ENCODE results near the gene MAPK8IP3.
A peak's percentile ranks its signal among the peaks of the same experiment; 100 is the strongest.

The MAPK8IP3 gene

DNA sequence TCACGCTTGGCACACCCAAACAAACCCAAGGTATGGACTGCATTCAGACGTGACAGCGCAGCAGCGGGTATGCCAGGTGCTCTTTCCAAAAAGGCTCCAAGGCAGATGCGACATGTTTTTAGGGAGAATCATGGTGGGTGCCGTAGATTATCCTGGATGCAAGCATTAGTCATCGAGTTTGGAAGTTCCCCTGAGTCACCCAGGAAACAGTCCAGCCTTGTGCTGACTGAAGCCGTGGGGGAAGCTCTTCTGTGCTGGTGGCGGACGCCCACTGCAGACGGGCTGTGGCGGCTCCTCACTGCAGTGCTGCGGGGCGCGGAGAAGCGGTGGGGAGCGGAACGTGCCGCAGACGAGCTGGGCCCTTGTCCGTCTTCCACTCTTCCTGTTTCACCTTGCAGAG, 14.0 kb upstream of the MAPK8IP3 start:
- H2AFZ ChIP-seq (ENCODE audit: insufficient read depth, low read length, poor library complexity) = no peak overlapping the region
- H3K79me2 ChIP-seq (ENCODE audit: control insufficient read depth, insufficient read depth, low read length, poor library complexity) = peaks cover 11% of the 10 kb centered on the region
- H3K4me1 ChIP-seq (ENCODE audit: control insufficient read depth in 1 of 2, insufficient read depth in 2 of 2, low read length in 2 of 2) = peaks cover 22 to 27% of the 10 kb centered on the region in 2 experiments
- no peak overlapping the region for H4K91ac ChIP-seq (ENCODE audit: low read depth, low read length)
- no peak overlapping the region for H4K12ac ChIP-seq (ENCODE audit: low read depth, low read length)
- no peak overlapping the region for H3K9ac ChIP-seq (ENCODE audit: low read length)
- no peak overlapping the region for H3K4me2 ChIP-seq (ENCODE audit: low read length)
- peak overlapping the region; percentile 6 for H3K18ac ChIP-seq (ENCODE audit: low read length)
- no peak overlapping the region for H4K8ac ChIP-seq (ENCODE audit: low read depth, low read length)
- H3K27me3 ChIP-seq (ENCODE audit: insufficient read depth, low read length) = no peaks in the 10 kb centered on the region
- peaks cover 2% of the 10 kb centered on the region for H3K9me3 ChIP-seq (ENCODE audit: insufficient read depth, low read depth, low read length)
- peak overlapping the region; percentile 30 for H3K4me3 ChIP-seq (ENCODE audit: low read depth, low read length)
- no peak overlapping the region for H2BK5ac ChIP-seq (ENCODE audit: low read depth, low read length, poor library complexity)
- H3K36me3 ChIP-seq (ENCODE audit: control insufficient read depth in 1 of 2, insufficient read depth in 2 of 2, low read length in 2 of 2) = peaks cover 50 to 61% of the 10 kb centered on the region in 2 experiments
- H3K14ac ChIP-seq (ENCODE audit: low read length) = no peak overlapping the region
- peak overlapping the region; percentile 32 for H3K4ac ChIP-seq (ENCODE audit: low read depth, low read length)
- H2AK5ac ChIP-seq (ENCODE audit: low read length) = no peak overlapping the region
- H2BK12ac ChIP-seq (ENCODE audit: low read length) = no peak overlapping the region
- peaks cover 10% of the 10 kb centered on the region for H3K79me1 ChIP-seq (ENCODE audit: low read length)
- DNase-seq = peak; percentile 98
- no peak overlapping the region for H3K23ac ChIP-seq (ENCODE audit: low read length)
- no CpG with 5 or more reads among the region's 21 CpGs for WGBS (ENCODE audit: extremely low coverage, insufficient coverage, insufficient read length)
- H3K27ac ChIP-seq (ENCODE audit: low read depth, low read length) = peak overlapping the region; percentile 24
- no peak overlapping the region for H2BK120ac ChIP-seq (ENCODE audit: insufficient read depth, low read length, poor library complexity)

DNA sequence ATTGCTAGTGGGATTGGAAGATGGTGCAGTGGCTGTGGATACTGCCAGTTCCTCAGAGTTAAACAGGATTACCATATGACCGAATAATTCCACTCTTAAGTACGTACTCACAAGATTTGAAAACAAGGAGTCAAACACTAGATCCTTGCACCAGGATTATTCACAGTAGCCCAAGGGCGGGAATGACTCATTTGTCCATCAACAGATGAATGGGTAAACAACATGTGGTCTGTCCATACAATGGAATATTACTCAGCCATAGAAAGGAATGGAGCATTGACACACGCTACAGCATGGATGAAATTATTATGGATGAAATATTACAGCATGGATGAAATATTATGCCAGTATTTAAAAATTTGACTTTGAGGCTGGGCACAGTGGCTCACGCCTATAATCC, 9.1 kb upstream of the MAPK8IP3 start:
- Histone ChIP-seq H3K23ac (ENCODE audit: low read length) (no peak overlapping the region), H2BK5ac (ENCODE audit: low read depth, low read length, poor library complexity) (peak overlapping the region; percentile 9)
- WGBS (ENCODE audit: extremely low coverage, insufficient coverage, insufficient read length) = no CpG with 5 or more reads among the region's 5 CpGs

DNA sequence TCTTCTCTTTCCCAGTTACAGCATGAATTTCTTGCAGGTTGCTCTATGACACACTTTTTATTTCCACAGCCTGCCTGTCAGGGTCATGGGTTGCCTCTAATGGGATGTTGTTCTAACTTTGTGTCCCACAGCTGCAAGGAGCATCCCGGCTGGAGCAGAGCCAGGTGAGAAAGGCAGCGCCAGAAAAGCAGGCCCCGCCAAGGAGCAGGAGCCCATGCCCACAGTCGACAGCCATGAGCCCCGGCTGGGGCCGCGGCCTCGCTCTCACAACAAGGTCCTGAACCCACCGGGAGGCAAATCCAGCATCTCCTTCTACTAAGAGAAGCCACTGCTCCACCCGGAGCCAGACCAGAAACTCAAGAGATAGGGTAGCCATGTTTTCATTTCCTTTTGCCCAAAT, 7.3 kb upstream of the MAPK8IP3 start:
- Histone ChIP-seq H3K4me2 (ENCODE audit: low read length) (no peak overlapping the region), H2BK120ac (ENCODE audit: insufficient read depth, low read length, poor library complexity) (no peak overlapping the region), H3K18ac (ENCODE audit: low read length) (no peak overlapping the region), H3K9me3 (ENCODE audit: insufficient read depth, low read depth, low read length) (peaks cover 2% of the 10 kb centered on the region), H2BK12ac (ENCODE audit: low read length) (no peak overlapping the region), H3K4me3 (ENCODE audit: low read depth, low read length) (no peak overlapping the region), H4K91ac (ENCODE audit: low read depth, low read length) (no peak overlapping the region), H4K12ac (ENCODE audit: low read depth, low read length) (no peak overlapping the region), H3K79me2 (ENCODE audit: control insufficient read depth, insufficient read depth, low read length, poor library complexity) (no peaks in the 10 kb centered on the region), H2AFZ (ENCODE audit: insufficient read depth, low read length, poor library complexity) (no peak overlapping the region), H2BK5ac (ENCODE audit: low read depth, low read length, poor library complexity) (no peak overlapping the region), H3K79me1 (ENCODE audit: low read length) (no peaks in the 10 kb centered on the region), H3K14ac (ENCODE audit: low read length) (no peak overlapping the region), H3K4ac (ENCODE audit: low read depth, low read length) (no peak overlapping the region), H3K9ac (ENCODE audit: low read length) (no peak overlapping the region), H3K4me1 (ENCODE audit: control insufficient read depth in 1 of 2, insufficient read depth in 2 of 2, low read length in 2 of 2) (no peaks in the 10 kb centered on the region), H3K27me3 (ENCODE audit: insufficient read depth, low read length) (no peaks in the 10 kb centered on the region), H2AK5ac (ENCODE audit: low read length) (no peak overlapping the region), H3K27ac (ENCODE audit: low read depth, low read length) (no peak overlapping the region), H3K23ac (ENCODE audit: low read length) (no peak overlapping the region), H3K36me3 (ENCODE audit: control insufficient read depth in 1 of 2, insufficient read depth in 2 of 2, low read length in 2 of 2) (peaks cover 49 to 61% of the 10 kb centered on the region in 2 experiments), H4K8ac (ENCODE audit: low read depth, low read length) (no peak overlapping the region)
- no CpG with 5 or more reads among the region's 10 CpGs for WGBS (ENCODE audit: extremely low coverage, insufficient coverage, insufficient read length)
- no peak for DNase-seq

More for the DNA sequence above, 9.1 kb upstream of the MAPK8IP3 start:
- peaks cover 2% of the 10 kb centered on the region for H3K9me3 ChIP-seq (ENCODE audit: insufficient read depth, low read depth, low read length)
- no peaks in the 10 kb centered on the region for H3K79me1 ChIP-seq (ENCODE audit: low read length)
- no peak overlapping the region for H3K27ac ChIP-seq (ENCODE audit: low read depth, low read length)
- no peak overlapping the region for H2BK120ac ChIP-seq (ENCODE audit: insufficient read depth, low read length, poor library complexity)
- no peak overlapping the region for H3K4ac ChIP-seq (ENCODE audit: low read depth, low read length)
- H4K91ac ChIP-seq (ENCODE audit: low read depth, low read length) = no peak overlapping the region
- H3K4me2 ChIP-seq (ENCODE audit: low read length) = no peak overlapping the region
- H4K12ac ChIP-seq (ENCODE audit: low read depth, low read length) = no peak overlapping the region
- H3K36me3 ChIP-seq (ENCODE audit: control insufficient read depth in 1 of 2, insufficient read depth in 2 of 2, low read length in 2 of 2) = peaks cover 60 to 71% of the 10 kb centered on the region in 2 experiments
- H2BK12ac ChIP-seq (ENCODE audit: low read length) = no peak overlapping the region
- H3K14ac ChIP-seq (ENCODE audit: low read length) = no peak overlapping the region
- no peak overlapping the region for H3K9ac ChIP-seq (ENCODE audit: low read length)
- DNase-seq = peak; percentile 95 to 99
- no peak overlapping the region for H2AFZ ChIP-seq (ENCODE audit: insufficient read depth, low read length, poor library complexity)
- no peak overlapping the region for H3K4me3 ChIP-seq (ENCODE audit: low read depth, low read length)
- no peak overlapping the region for H3K18ac ChIP-seq (ENCODE audit: low read length)
- peaks cover 3 to 6% of the 10 kb centered on the region in 2 experiments for H3K4me1 ChIP-seq (ENCODE audit: control insufficient read depth in 1 of 2, insufficient read depth in 2 of 2, low read length in 2 of 2)
- no peaks in the 10 kb centered on the region for H3K79me2 ChIP-seq (ENCODE audit: control insufficient read depth, insufficient read depth, low read length, poor library complexity)
- H4K8ac ChIP-seq (ENCODE audit: low read depth, low read length) = no peak overlapping the region
- no peak overlapping the region for H2AK5ac ChIP-seq (ENCODE audit: low read length)
- H3K27me3 ChIP-seq (ENCODE audit: insufficient read depth, low read length) = no peaks in the 10 kb centered on the region

DNA sequence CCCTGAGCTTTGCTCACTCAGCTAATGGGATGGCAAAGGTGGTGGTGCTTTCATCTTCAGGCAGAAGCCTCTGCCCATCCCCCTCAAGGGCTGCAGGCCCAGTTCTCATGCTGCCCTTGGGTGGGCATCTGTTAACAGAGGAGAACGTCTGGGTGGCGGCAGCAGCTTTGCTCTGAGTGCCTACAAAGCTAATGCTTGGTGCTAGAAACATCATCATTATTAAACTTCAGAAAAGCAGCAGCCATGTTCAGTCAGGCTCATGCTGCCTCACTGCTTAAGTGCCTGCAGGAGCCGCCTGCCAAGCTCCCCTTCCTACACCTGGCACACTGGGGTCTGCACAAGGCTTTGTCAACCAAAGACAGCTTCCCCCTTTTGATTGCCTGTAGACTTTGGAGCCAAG, 5.7 kb upstream of the MAPK8IP3 start:
- DNase-seq = no peak
- Histone ChIP-seq H4K12ac (ENCODE audit: low read depth, low read length) (no peak overlapping the region), H3K18ac (ENCODE audit: low read length) (no peak overlapping the region), H3K36me3 (ENCODE audit: control insufficient read depth in 1 of 2, insufficient read depth in 2 of 2, low read length in 2 of 2) (peaks cover 43 to 54% of the 10 kb centered on the region in 2 experiments), H3K79me2 (ENCODE audit: control insufficient read depth, insufficient read depth, low read length, poor library complexity) (no peaks in the 10 kb centered on the region), H3K79me1 (ENCODE audit: low read length) (no peaks in the 10 kb centered on the region), H2BK120ac (ENCODE audit: insufficient read depth, low read length, poor library complexity) (no peak overlapping the region), H3K4me3 (ENCODE audit: low read depth, low read length) (no peak overlapping the region), H4K8ac (ENCODE audit: low read depth, low read length) (no peak overlapping the region), H3K27ac (ENCODE audit: low read depth, low read length) (no peak overlapping the region), H3K27me3 (ENCODE audit: insufficient read depth, low read length) (no peaks in the 10 kb centered on the region), H2AFZ (ENCODE audit: insufficient read depth, low read length, poor library complexity) (no peak overlapping the region), H3K9me3 (ENCODE audit: insufficient read depth, low read depth, low read length) (peaks cover 2% of the 10 kb centered on the region), H3K9ac (ENCODE audit: low read length) (no peak overlapping the region), H2BK12ac (ENCODE audit: low read length) (no peak overlapping the region), H3K23ac (ENCODE audit: low read length) (no peak overlapping the region), H3K4me1 (ENCODE audit: control insufficient read depth in 1 of 2, insufficient read depth in 2 of 2, low read length in 2 of 2) (peaks cover 0 to 2% of the 10 kb centered on the region in 2 experiments), H2AK5ac (ENCODE audit: low read length) (no peak overlapping the region), H3K14ac (ENCODE audit: low read length) (no peak overlapping the region), H4K91ac (ENCODE audit: low read depth, low read length) (no peak overlapping the region), H3K4me2 (ENCODE audit: low read length) (no peak overlapping the region), H3K4ac (ENCODE audit: low read depth, low read length) (no peak overlapping the region), H2BK5ac (ENCODE audit: low read depth, low read length, poor library complexity) (no peak overlapping the region)
- WGBS (ENCODE audit: extremely low coverage, insufficient coverage, insufficient read length) = no CpG with 5 or more reads among the region's 3 CpGs

Data from trophoblast cell (in vitro differentiated cells and primary cell).